GM18508 (cell line): Measurements from ENCODE around the gene ESYT2.

ENCODE experiments used
- ATAC-seq: cut with Tn5 transposase; IDR thresholded peaks from one replicate; pipeline ENCODE4 v1.9.1; 2021; ENCODE audit warnings: moderate number of reproducible peaks; ENCODE audit not compliant: insufficient read depth, unreplicated experiment

ESYT2 gene

GRCh38 chr7:158730383-158731346, 98.6 kb downstream of the ESYT2 start:
- no peak for ATAC-seq

- ATAC-seq = no peak
Observed at GRCh38 chr7:158729646-158730382, 99.5 kb downstream of the ESYT2 start.

- ATAC-seq = no peak
Observed at GRCh38 chr7:158728911-158729645, 100.2 kb downstream of the ESYT2 start.

- no peak for ATAC-seq
Observed at GRCh38 chr7:158727690-158728089, 101.6 kb downstream of the ESYT2 start.

GRCh38 chr7:158726277-158726807, 103.0 kb downstream of the ESYT2 start:
- no peak for ATAC-seq

GRCh38 chr7:158725506-158725800, 103.9 kb downstream of the ESYT2 start:
- no peak for ATAC-seq

- ATAC-seq = no peak
Observed at GRCh38 chr7:158724658-158725505, 104.4 kb downstream of the ESYT2 start.

- no peak for ATAC-seq
Observed at GRCh38 chr7:158723714-158724385, 105.5 kb downstream of the ESYT2 start.

- ATAC-seq = no peak
Observed at GRCh38 chr7:158723266-158723665, 106.0 kb downstream of the ESYT2 start.

- ATAC-seq = no peak
Observed at GRCh38 chr7:158722574-158723237, 106.6 kb downstream of the ESYT2 start.

GRCh38 chr7:158720112-158720511, 109.2 kb downstream of the ESYT2 start:
- no peak for ATAC-seq

- no peak for ATAC-seq
Observed at GRCh38 chr7:158716802-158717201, 112.5 kb downstream of the ESYT2 start.

GRCh38 chr7:158710651-158711102, 118.6 kb downstream of the ESYT2 start:
- no peak for ATAC-seq

GRCh38 chr7:158707610-158708009, 121.7 kb downstream of the ESYT2 start:
- no peak for ATAC-seq

GRCh38 chr7:158706710-158707590, 122.4 kb downstream of the ESYT2 start:
- no peak for ATAC-seq

GRCh38 chr7:158706273-158706704, 123.0 kb downstream of the ESYT2 start:
- ATAC-seq = no peak

GRCh38 chr7:158705234-158705850, 124.0 kb downstream of the ESYT2 start:
- ATAC-seq = peak; percentile 21
